ENCODE measurements around the gene ZNF215.

- no peak for TF ChIP-seq POLR2A (IDR thresholded peaks at IDR 0.05)
- TF ChIP-seq CTCF (IDR thresholded peaks at IDR 0.05): no peak
These were observed 37.4 kb upstream of the ZNF215 start for GRCh38 chr11:6888830-6889229.

Data from lower leg skin (tissue), 3 donors.